HFF-Myc (cell line): ENCODE results near the gene PARD6B.
"Not testable (repeated sequence)": the region's sequence is repeated elsewhere in the genome, so short reads cannot be mapped to it uniquely, and the experiment has no call there.

Experiments
- DNase-seq: peaks from one replicate; pipeline ENCODE4 v3.0.0-alpha.2; 2011; ENCODE audit warnings: low read depth; ENCODE audit errors: extremely low read depth
- H3K4me3 ChIP-seq: replicated peaks from 2 replicates; pipeline ENCODE4 v1.5.1; 2011; ENCODE audit warnings: low read depth, mild to moderate bottlenecking, control low read depth, low read length
- CTCF ChIP-seq: IDR thresholded peaks from 2 replicates; pipeline ENCODE4 v1.5.1; 2012; ENCODE audit warnings: mild to moderate bottlenecking, low read depth, low read length, control low read depth; ENCODE audit errors: missing control alignments

PARD6B gene

GRCh38 chr20:50792708-50793574 lies 61.6 kb downstream of the PARD6B start:
- TF ChIP-seq CTCF, result no peak
- H3K4me3 ChIP-seq, result no peak overlapping the region
- no peak for DNase-seq

- TF ChIP-seq CTCF, result peak; percentile 51
- H3K4me3 ChIP-seq, DNase-seq: not testable (repeated sequence)
These were observed 62.2 kb downstream of the PARD6B start for GRCh38 chr20:50793575-50794016.

- no peak for DNase-seq
- TF ChIP-seq CTCF, result no peak
- H3K4me3 ChIP-seq, result peak overlapping the region; percentile 54
These were observed 62.9 kb downstream of the PARD6B start for GRCh38 chr20:50794181-50794845.

GRCh38 chr20:50794846-50795634 lies 63.7 kb downstream of the PARD6B start, which contains the start of gene BCAS4:
Gene BCAS4, plus strand, starts transcription at chr20:50795061. Its CDS starts 23 bp downstream, at chr20:50795084.
- TF ChIP-seq CTCF, result peak; percentile 57
- no peak for DNase-seq
- H3K4me3 ChIP-seq, result peak within 1 kb of the TSS; percentile 54

GRCh38 chr20:50797142-50797541 lies 65.8 kb downstream of the PARD6B start:
- no peak overlapping the region for H3K4me3 ChIP-seq
- no peak for TF ChIP-seq CTCF
- DNase-seq, result no peak

- TF ChIP-seq CTCF, result no peak
- DNase-seq, result no peak
- no peak overlapping the region for H3K4me3 ChIP-seq
These were observed 67.3 kb downstream of the PARD6B start for GRCh38 chr20:50798650-50799049.
